Measurements from ENCODE around the gene PGAM5.

GRCh38 chr12:132661972-132662371 is 48.7 kb upstream of the PGAM5 start:
- no peak for TF ChIP-seq CTCF (IDR thresholded peaks at IDR 0.05)
- TF ChIP-seq POLR2A (IDR thresholded peaks at IDR 0.05), result no peak
- TF ChIP-seq EP300 (IDR thresholded peaks at IDR 0.05), result no peak
- no peak for TF ChIP-seq POLR2AphosphoS5 (IDR thresholded peaks at IDR 0.05)

Measured in gastroesophageal sphincter (tissue), 3 donors.